Measurements from ENCODE around the gene PRUNE2.
"Not testable (repeated sequence)": the region's sequence is repeated elsewhere in the genome, so short reads cannot be mapped to it uniquely, and the experiment has no call there.

PRUNE2 gene, protein sequence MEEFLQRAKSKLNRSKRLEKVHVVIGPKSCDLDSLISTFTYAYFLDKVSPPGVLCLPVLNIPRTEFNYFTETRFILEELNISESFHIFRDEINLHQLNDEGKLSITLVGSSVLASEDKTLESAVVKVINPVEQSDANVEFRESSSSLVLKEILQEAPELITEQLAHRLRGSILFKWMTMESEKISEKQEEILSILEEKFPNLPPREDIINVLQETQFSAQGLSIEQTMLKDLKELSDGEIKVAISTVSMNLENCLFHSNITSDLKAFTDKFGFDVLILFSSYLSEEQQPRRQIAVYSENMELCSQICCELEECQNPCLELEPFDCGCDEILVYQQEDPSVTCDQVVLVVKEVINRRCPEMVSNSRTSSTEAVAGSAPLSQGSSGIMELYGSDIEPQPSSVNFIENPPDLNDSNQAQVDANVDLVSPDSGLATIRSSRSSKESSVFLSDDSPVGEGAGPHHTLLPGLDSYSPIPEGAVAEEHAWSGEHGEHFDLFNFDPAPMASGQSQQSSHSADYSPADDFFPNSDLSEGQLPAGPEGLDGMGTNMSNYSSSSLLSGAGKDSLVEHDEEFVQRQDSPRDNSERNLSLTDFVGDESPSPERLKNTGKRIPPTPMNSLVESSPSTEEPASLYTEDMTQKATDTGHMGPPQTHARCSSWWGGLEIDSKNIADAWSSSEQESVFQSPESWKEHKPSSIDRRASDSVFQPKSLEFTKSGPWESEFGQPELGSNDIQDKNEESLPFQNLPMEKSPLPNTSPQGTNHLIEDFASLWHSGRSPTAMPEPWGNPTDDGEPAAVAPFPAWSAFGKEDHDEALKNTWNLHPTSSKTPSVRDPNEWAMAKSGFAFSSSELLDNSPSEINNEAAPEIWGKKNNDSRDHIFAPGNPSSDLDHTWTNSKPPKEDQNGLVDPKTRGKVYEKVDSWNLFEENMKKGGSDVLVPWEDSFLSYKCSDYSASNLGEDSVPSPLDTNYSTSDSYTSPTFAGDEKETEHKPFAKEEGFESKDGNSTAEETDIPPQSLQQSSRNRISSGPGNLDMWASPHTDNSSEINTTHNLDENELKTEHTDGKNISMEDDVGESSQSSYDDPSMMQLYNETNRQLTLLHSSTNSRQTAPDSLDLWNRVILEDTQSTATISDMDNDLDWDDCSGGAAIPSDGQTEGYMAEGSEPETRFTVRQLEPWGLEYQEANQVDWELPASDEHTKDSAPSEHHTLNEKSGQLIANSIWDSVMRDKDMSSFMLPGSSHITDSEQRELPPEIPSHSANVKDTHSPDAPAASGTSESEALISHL (N-terminal part only)

GRCh38 chr9:76905791-76906646 lies at the start of gene PRUNE2:
Gene PRUNE2, minus strand, starts transcription at chr9:76906114. Its CDS starts 151 bp downstream, at chr9:76905963.
- no peak for DNase-seq (ENCODE audit: low spot score)

- not testable (repeated sequence) for DNase-seq (ENCODE audit: low spot score)
These were observed 49.5 kb upstream of the PRUNE2 start for GRCh38 chr9:76955406-76955805.

- no peak for DNase-seq (ENCODE audit: low spot score)
These were observed 44.0 kb upstream of the PRUNE2 start for GRCh38 chr9:76949865-76950264.

GRCh38 chr9:76944011-76944410 lies 38.1 kb upstream of the PRUNE2 start:
- DNase-seq (ENCODE audit: low spot score), result no peak

- DNase-seq (ENCODE audit: low spot score), result no peak
These were observed 37.1 kb upstream of the PRUNE2 start for GRCh38 chr9:76943054-76943453.

DNA sequence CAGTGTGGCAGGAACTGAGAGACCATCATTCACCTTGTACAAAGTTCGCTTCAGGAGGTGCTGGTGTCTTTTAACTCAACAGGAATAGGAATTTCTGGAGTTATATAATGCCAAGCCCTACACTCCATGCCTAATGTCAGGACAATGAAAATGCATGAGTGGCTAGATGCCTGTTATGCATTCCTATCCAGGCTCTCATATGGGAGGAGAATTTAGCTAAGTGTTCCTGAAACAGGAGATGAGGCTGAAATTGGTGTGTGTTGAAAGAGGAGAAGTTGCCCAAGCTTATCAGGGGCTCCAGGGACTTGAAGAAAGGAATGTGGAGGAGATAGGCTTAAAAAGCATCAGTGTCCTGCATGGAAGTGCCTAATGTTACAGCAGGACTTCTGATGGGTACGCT lies 26.8 kb upstream of the PRUNE2 start:
- DNase-seq (ENCODE audit: low spot score), result no peak

- DNase-seq (ENCODE audit: low spot score), result no peak
These were observed 26.4 kb upstream of the PRUNE2 start for GRCh38 chr9:76932265-76932664.

- no peak for DNase-seq (ENCODE audit: low spot score)
These were observed 21.8 kb upstream of the PRUNE2 start for GRCh38 chr9:76927540-76928240.

- DNase-seq (ENCODE audit: low spot score), result no peak
These were observed 20.9 kb upstream of the PRUNE2 start for GRCh38 chr9:76926846-76927245.

- no peak for DNase-seq (ENCODE audit: low spot score)
These were observed 20.4 kb upstream of the PRUNE2 start for GRCh38 chr9:76926324-76926741.

DNA sequence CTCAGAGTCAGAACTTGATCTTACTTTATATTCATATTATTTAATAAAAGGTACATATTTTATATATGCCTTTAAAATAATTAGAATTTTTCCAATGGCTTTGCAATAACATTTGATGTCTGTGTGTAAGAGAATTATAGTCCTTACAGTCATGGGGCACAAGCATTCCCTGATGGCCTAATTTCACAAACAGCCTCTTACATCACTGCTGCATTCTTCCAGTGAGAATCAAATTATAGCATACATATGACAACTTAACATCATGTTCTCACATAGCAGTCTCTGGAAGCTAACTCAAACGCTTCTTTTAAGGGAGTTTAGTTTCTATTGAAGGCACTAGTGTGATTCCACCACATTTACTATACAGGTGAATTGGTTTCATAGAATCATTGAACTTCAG lies 15.3 kb upstream of the PRUNE2 start:
- DNase-seq (ENCODE audit: low spot score), result no peak

DNA sequence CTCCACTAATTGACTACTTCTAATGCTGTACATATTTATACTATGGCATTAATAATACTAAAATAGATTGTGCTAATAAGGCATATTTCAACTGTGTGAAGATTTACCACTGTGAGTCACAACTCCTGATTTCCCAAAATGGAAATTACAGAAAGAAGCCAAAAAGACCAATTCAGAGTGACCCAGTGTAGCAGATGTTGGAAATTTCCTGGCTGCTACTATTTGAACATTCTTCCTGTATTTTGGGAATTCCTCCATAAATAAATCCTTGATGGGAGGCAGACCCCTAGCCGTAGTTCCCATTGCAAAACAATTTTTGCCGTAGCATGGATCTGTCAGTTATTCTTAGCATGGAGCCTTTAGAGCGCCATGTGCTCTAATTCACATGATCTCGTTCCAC lies 11.4 kb upstream of the PRUNE2 start:
- no peak for DNase-seq (ENCODE audit: low spot score)

DNA sequence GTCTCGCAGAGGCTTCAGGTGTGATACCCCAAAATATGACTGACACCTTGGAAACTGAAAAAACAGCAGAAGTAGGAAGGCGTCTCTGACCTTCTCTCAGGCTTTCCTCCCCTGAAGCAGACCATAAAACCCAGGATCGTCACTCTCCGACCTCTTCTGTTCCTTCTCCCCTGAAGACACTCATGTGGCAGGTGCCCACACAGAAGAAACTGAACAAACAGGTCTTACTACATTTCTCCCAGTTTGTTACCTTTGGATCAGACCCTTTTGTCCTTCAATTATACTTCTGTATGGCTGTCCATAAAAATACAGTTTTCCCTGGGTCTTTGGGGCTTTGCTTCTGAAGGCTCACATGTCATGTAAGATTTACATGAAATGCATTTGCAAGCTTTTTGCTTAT lies 10.3 kb upstream of the PRUNE2 start:
- DNase-seq (ENCODE audit: low spot score), result no peak

DNA sequence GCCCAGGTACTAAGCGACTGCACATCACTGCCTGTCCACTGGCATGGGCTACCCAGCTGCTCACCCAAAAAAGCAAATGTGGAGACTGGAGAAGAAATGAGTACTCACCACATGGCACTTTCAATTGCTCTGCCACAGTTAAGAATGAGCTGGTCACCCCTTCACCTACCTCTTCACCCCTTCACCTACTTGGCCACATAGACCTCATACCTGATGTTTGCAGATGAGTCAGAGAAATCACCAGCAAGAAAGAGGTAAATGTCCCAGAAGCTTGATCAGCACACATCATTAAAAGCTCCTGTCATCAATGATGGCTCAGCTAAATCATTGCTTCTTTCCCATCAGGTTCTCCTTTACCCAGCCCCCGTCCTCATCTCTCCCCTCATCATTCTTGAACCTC lies 7.6 kb upstream of the PRUNE2 start:
- no peak for DNase-seq (ENCODE audit: low spot score)

DNA sequence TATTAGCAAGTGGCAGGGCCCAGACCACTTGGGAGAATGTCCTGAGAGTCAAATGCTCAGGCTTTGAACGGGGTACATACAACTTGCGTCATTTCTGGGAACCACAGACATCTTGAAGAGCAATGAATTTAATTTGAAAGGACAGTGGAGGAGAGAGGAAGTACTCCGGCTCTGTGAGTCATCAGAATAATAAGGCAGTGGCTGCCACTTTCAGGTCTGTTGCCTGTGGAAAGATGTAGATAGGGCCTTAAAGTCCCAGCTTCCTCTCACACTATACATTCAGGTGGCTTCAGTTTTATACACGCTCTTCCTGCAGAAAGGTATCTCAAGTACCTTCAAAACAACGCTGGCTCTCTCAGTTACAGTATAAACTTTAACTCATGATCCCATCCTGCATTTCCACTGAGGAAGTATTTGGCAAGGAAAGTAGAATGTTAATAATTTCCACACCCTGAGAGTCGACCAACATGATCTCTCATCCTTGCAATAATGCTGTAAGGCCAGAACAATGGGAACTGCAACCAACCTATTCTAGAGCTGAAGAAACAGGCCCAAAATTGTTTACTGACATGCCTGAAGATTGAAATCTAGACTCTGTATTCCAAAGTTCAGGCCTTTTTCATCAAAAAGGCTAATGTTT lies 6.8 kb upstream of the PRUNE2 start:
- DNase-seq (ENCODE audit: low spot score), result no peak

GRCh38 chr9:76911971-76912370 lies 6.1 kb upstream of the PRUNE2 start:
- no peak for DNase-seq (ENCODE audit: low spot score)

DNA sequence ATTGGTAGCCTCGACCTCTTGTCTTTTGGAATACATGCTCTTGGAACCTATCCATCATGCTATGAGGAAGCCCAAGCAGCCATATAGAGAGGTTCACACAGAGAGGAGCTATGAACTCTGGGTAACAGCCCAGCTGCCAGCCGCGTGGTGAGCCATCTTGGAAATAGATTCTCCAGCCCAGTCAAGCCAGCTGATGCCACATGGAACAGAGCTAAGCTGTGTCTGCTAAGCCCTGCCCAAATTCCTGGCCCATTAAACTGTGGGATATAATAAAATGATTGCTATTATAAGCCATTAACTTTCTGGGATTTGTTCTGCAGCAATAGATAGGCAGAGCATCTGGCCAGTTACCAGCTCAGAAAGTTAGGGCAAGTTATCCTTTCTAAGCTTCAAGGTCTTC lies 4.9 kb upstream of the PRUNE2 start:
- no peak for DNase-seq (ENCODE audit: low spot score)

DNA sequence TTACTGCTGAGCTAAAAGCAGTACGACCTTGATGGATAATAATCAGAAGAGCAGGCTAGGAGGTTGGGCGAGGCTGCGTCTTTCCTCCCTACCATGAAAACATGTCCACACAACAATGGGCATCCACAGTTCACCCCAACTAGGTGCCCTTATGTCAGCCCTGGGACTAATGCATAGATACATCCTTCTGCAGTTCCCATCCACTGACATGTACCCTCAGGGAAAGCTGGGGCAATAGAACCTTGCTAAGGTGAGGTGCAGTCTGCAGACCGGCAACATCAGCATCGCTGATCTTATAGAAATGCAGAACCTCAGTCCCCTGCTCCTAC lies 697 bp upstream of the PRUNE2 start:
- DNase-seq (ENCODE audit: low spot score), result no peak

DNA sequence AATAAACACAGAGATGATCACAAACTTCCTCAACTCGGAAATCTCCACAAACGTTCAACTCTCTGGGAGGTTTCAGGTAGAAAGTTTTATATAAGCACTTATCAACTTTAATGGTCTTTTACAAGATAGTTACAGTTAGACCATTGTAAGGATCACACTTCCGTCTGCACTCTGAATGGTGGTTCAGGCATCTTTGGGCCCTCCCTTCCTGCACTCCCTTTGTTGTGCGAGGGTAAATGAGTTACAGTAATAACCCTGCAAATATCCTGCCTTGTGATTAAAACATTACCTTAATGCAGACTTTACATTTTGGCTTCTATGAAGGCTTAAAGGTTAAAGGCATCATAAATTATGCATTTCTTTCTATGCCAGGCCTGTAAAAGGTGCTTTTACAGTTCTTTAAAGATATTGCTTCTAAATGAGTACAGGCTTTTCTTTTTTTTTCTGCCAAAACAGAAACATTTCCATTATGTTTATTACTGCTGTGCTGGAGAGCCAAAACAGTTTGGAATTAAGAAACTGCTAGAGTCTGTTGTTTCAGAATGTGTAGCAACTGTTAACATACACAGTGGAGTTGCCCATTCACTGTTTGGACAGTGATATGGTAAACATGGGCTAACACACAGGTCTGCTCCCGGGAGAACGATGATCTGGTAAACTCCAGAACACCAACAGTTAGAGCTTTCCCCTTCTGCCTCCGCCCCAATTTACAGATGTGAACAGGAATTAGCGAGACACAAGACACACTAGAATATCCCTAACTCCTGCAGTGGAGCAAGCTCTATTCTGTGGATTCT lies 1.1 kb downstream of the PRUNE2 start:
- no peak for DNase-seq (ENCODE audit: low spot score)

DNA sequence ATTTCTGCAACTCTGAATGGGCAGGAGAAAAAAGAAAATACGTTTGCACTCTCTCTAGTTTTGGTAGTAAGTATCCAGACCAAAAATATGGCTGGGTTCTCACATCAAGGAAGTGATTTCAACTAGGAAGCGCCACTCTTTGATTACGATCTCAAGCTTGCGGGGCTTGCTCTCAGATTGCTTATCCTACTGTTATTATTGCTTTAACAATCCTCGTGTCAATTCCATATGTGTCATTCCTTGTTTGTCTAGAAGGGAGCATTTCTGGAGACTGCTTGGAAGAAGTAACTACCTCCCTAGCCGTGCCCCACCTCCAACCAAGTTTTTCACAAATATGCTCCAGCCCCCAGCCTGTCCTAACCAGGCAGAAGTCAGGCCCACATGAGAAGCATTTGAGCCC lies 3.5 kb downstream of the PRUNE2 start:
- no peak for DNase-seq (ENCODE audit: low spot score)
